ENCODE data around the gene DOCK9.

GRCh38 chr13:98778749-98779148 lies 199.1 kb downstream of the DOCK9 start:
- TF ChIP-seq POLR2AphosphoS5 (IDR thresholded peaks at IDR 0.05; ENCODE audit: low read depth, low read length) (no peak), SPI1 (IDR thresholded peaks at IDR 0.05; ENCODE audit: low read depth, low read length) (no peak), POLR2A (IDR thresholded peaks at IDR 0.05; ENCODE audit: low read depth, low read length) (no peak), PAX5 (IDR thresholded peaks at IDR 0.05; ENCODE audit: insufficient read depth, low read length, severe bottlenecking) (no peak), TAF1 (IDR thresholded peaks at IDR 0.05; ENCODE audit: low read depth, low read length) (no peak), POU2F2 (IDR thresholded peaks at IDR 0.05; ENCODE audit: low read depth, low read length) (no peak)
